ENCODE measurements around the gene TSPEAR. TPM values are rescaled to one million over a fixed set of nuclear protein-coding genes. Genes with fewer than 3 reads are reported as not detected.
"Not testable (repeated sequence)": the region's sequence is repeated elsewhere in the genome, so short reads cannot be mapped to it uniquely, and the experiment has no call there.

The TSPEAR gene
- total and polyA plus RNA-seq, 2 donors from 2014 or later, result 0.09 to 0.22 TPM

DNA sequence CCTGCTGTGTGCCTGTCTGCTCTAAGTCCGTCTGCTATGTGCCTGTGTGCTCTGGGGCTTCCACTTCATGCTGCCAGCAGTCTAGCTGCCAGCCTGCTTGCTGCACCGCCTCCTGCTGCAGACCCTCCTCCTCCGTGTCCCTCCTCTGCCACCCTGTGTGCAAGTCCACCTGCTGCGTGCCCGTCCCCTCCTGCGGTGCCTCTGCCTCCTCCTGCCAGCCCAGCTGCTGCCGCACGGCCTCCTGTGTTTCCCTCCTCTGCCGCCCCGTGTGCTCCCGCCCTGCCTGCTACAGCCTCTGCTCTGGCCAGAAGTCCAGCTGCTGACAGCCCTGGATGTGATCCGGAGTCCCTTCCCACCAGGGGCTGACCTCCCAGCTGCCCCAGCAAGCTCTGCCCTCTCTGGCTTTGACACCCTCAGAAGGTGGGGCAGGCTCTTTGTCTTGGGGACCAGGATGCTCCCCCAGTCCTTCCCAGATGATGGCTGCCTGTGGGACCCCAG lies 73.5 kb downstream of the TSPEAR start:
- H3K36me3 ChIP-seq (ENCODE audit: control insufficient read depth in 2 of 3, insufficient read depth in 3 of 3, low read length in 3 of 3); H3K9me3 ChIP-seq (ENCODE audit: control insufficient read depth in 2 of 3, insufficient read depth in 1 of 3, low read length in 3 of 3); H3K4me3 ChIP-seq (ENCODE audit: low read length in 3 of 3); H3K4me1 ChIP-seq (ENCODE audit: control insufficient read depth in 2 of 3, insufficient read depth in 2 of 3, low read depth in 1 of 3, low read length in 3 of 3); intact Hi-C loops (cut with DNase I); FAIRE-seq; DNase-seq; H3K27me3 ChIP-seq (ENCODE audit: control insufficient read depth, insufficient read depth, low read length); H3K27ac ChIP-seq (ENCODE audit: low read depth in 2 of 2, low read length in 2 of 2); H3K9ac ChIP-seq (ENCODE audit: low read length in 3 of 3): not testable (repeated sequence)

DNA sequence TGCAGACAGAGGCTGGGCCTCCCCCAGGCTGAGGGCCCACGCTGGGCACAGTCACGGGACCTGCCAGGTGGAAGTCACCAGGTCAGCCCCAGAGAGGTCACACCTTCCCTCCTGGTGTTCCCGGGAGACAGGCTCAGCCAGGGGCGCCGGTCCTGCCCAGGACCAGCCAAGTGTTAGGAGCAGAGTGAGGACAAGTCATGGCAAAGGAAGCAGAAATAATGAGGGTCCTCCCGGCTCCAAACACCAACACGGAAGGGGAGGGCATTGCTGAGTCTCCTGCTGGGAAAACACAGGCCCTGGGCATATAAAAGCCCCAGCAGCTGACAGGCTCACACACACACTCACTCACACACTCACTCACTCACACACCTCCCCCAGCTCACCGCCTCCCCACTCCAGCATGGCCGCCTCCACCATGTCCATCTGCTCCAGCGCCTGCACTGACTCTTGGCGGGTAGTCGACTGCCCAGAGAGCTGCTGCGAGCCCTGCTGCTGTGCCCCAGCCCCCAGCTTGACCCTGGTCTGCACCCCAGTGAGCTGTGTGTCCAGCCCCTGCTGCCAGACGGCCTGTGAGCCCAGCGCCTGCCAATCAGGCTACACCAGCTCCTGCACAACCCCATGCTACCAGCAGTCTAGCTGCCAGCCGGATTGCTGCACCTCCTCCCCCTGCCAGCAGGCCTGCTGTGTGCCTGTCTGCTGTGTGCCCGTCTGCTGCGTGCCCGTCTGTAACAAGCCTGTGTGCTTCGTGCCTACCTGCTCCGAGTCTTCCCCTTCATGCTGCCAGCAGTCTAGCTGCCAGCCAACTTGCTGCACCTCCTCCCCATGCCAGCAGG lies 74.1 kb downstream of the TSPEAR start, which contains the start of gene KRTAP10-10:
TSS of gene KRTAP10-10 (plus strand) at position 339 of the 833 bp plus-strand sequence. CDS start at position 401, 62 bp downstream.
- intact Hi-C loops (cut with DNase I), result no loop called here
- H3K27me3 ChIP-seq (ENCODE audit: control insufficient read depth, insufficient read depth, low read length), result no peaks in the 10 kb centered on the region
- FAIRE-seq, result no peak

DNA sequence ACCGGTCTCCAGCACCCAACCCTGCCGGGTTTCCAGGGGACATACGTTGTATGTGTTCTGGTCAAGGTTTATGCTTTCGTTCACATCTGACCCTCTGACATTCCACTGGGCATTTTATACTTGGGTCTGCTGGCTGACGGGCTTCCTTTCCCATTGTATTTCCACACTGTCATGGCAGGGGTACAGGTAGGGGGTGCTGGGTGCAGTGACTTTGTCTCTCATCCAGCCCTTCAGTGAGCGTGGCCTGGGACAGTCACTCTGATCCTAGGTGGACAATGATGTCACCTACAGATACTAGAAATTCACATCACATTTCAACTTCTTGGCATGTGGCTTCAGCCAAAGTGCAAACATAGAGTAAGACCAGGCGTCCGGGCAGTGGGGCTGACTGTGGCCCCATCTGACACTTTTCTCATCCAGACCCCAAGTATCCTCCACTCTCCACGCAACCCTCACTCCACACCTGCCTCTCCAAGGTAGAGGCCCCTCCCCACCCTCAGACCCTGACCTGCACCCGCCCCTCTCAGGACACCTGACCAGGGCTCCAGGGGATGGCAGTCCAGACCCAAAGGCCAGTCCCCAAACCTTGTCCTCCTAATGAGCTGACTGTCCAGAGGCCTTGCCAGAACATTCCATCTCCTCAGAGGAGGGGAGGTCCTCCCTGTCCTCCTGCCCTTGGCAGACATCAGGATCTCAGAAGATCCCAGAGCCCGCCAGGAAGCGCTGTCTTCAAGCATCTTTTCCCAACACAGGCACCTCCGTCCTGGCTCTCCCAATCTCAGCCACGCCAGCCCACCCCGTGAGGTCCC lies 75.0 kb downstream of the TSPEAR start:
- intact Hi-C loops (cut with DNase I), result no loop called here

More for the DNA sequence above, 74.1 kb downstream of the TSPEAR start, which contains the start of gene KRTAP10-10:
- peak in 3 of 5 donors; percentile 9 to 74 (median 14) for DNase-seq
- H3K27ac ChIP-seq (ENCODE audit: low read depth in 2 of 2, low read length in 2 of 2), result no peak within 1 kb of the TSS
- no peak within 1 kb of the TSS for H3K4me3 ChIP-seq (ENCODE audit: low read length in 3 of 3)
- H3K9ac ChIP-seq (ENCODE audit: low read length in 3 of 3), result no peak within 1 kb of the TSS
- TF ChIP-seq, protein P1, sequence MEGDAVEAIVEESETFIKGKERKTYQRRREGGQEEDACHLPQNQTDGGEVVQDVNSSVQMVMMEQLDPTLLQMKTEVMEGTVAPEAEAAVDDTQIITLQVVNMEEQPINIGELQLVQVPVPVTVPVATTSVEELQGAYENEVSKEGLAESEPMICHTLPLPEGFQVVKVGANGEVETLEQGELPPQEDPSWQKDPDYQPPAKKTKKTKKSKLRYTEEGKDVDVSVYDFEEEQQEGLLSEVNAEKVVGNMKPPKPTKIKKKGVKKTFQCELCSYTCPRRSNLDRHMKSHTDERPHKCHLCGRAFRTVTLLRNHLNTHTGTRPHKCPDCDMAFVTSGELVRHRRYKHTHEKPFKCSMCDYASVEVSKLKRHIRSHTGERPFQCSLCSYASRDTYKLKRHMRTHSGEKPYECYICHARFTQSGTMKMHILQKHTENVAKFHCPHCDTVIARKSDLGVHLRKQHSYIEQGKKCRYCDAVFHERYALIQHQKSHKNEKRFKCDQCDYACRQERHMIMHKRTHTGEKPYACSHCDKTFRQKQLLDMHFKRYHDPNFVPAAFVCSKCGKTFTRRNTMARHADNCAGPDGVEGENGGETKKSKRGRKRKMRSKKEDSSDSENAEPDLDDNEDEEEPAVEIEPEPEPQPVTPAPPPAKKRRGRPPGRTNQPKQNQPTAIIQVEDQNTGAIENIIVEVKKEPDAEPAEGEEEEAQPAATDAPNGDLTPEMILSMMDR (IDR thresholded peaks at IDR 0.05; ENCODE audit: borderline replicate concordance, extremely low read depth, insufficient read depth), result no peak
- peaks cover 0 to 8% (median 2%) of the 10 kb centered on the region in 3 donors for H3K9me3 ChIP-seq (ENCODE audit: control insufficient read depth in 2 of 3, insufficient read depth in 1 of 3, low read length in 3 of 3)
- no peaks in the 10 kb centered on the region for H3K4me1 ChIP-seq (ENCODE audit: control insufficient read depth in 2 of 3, insufficient read depth in 2 of 3, low read depth in 1 of 3, low read length in 3 of 3)
- no peaks in the 10 kb centered on the region for H3K36me3 ChIP-seq (ENCODE audit: control insufficient read depth in 2 of 3, insufficient read depth in 3 of 3, low read length in 3 of 3)

More for the DNA sequence above, 75.0 kb downstream of the TSPEAR start:
- TF ChIP-seq, protein P1 (IDR thresholded peaks at IDR 0.05; ENCODE audit: borderline replicate concordance, extremely low read depth, insufficient read depth), result no peak
- Histone ChIP-seq H3K9me3 (ENCODE audit: control insufficient read depth in 2 of 3, insufficient read depth in 1 of 3, low read length in 3 of 3) (peaks cover 0 to 8% (median 2%) of the 10 kb centered on the region in 3 donors), H3K4me3 (ENCODE audit: low read length in 3 of 3) (no peak overlapping the region), H3K27ac (ENCODE audit: low read depth in 2 of 2, low read length in 2 of 2) (no peak overlapping the region), H3K4me1 (ENCODE audit: control insufficient read depth in 2 of 3, insufficient read depth in 2 of 3, low read depth in 1 of 3, low read length in 3 of 3) (no peaks in the 10 kb centered on the region), H3K36me3 (ENCODE audit: control insufficient read depth in 2 of 3, insufficient read depth in 3 of 3, low read length in 3 of 3) (no peaks in the 10 kb centered on the region), H3K9ac (ENCODE audit: low read length in 3 of 3) (no peak overlapping the region), H3K27me3 (ENCODE audit: control insufficient read depth, insufficient read depth, low read length) (no peaks in the 10 kb centered on the region)
- DNase-seq (peak in 1 of 5 donors; percentile 45), FAIRE-seq (no peak)

Data from kidney (tissue), 14 donors.